Small intestine (tissue), 7 donors: ENCODE results near the gene DYNLRB2. TPM values are rescaled to one million over a fixed set of nuclear protein-coding genes. Genes with fewer than 3 reads are reported as not detected.

ENCODE experiments used
- DNase-seq, 2 donors: peaks; one replicate each; pipeline versions ENCODE4 v3.0.0 to v3.0.0-alpha.2; 2013
- FAIRE-seq: peaks from 2 replicates; lab custom pipeline; 2012; peaks lifted over from hg19 to GRCh38; lab: Jason Lieb, UNC
- H3K27ac ChIP-seq, 3 donors: one replicate each; pipeline ENCODE4 v1.5.1; 2013; ENCODE audit warnings: low read length in 2 of 3, mild to moderate bottlenecking in 2 of 3, control low read depth in 1 of 3, inconsistent platforms in 1 of 3, low read depth in 1 of 3, moderate library complexity in 1 of 3
- H3K27me3 ChIP-seq, 3 donors: one replicate each; pipeline ENCODE4 v1.6.1; 2013; ENCODE audit warnings: low read length in 3 of 3, inconsistent platforms in 1 of 3; ENCODE audit not compliant: control insufficient read depth in 3 of 3, insufficient read depth in 3 of 3
- H3K36me3 ChIP-seq, 3 donors: one replicate each; pipeline ENCODE4 v1.6.1; 2013; ENCODE audit warnings: low read length in 3 of 3, inconsistent platforms in 1 of 3, low read depth in 1 of 3, mild to moderate bottlenecking in 1 of 3, moderate library complexity in 1 of 3; ENCODE audit not compliant: control insufficient read depth in 3 of 3, insufficient read depth in 2 of 3
- H3K4me1 ChIP-seq, 3 donors: one replicate each; pipeline ENCODE4 v1.6.1; 2013; ENCODE audit warnings: low read length in 2 of 3, inconsistent platforms in 1 of 3, low read depth in 1 of 3, mild to moderate bottlenecking in 1 of 3, moderate library complexity in 1 of 3; ENCODE audit not compliant: control insufficient read depth in 3 of 3, insufficient read depth in 2 of 3
- H3K4me3 ChIP-seq, 3 donors: one replicate each; pipeline ENCODE4 v1.5.1; 2013; ENCODE audit warnings: low read length in 3 of 3, control low read depth in 1 of 3, inconsistent platforms in 1 of 3, low read depth in 1 of 3, mild to moderate bottlenecking in 1 of 3, moderate library complexity in 1 of 3
- H3K9me3 ChIP-seq, 2 donors: one replicate each; pipeline ENCODE4 v1.6.1; 2013; ENCODE audit warnings: low read depth in 1 of 2, low read length in 1 of 2; ENCODE audit not compliant: control insufficient read depth in 2 of 2, insufficient read depth in 1 of 2
- WGBS, 3 donors: extraction: QIAGEN DNeasy Blood & Tissue Kit; methylation state at CpG; one replicate each; pipeline ENCODE4 v1.1.7; 2013; 5-methylcytosine and 5-hydroxymethylcytosine counted together
- polyA plus RNA-seq, 4 donors: library from polyadenylated mRNA; stranded (reverse) in 3 of 4; unstranded in 1 of 4; fragments of 200-250 nt in 3 of 4; fragments of 120-200 nt in 1 of 4; gene quantifications; one replicate each; pipeline versions ENCODE4 v1.2.1 to v1.2.3, GENCODE V29; 2013
- donor health status: healthy with polysubstance abuse.
- donor health status: control.
- donor health status: control.
- donor health status: Bipolar disorder and iron deficiency.
- donor health status: healthy.

The DYNLRB2 gene
- polyA plus RNA-seq, 4 donors = 0.75 to 1.1 TPM; not detected in 2

- no peak overlapping the region for H3K4me3 ChIP-seq
- H3K9me3 ChIP-seq = no peaks in the 10 kb centered on the region
- 94 to 97% (median 97%) methylated on average over 5 of the region's 5 CpGs for WGBS, 3 donors
- H3K36me3 ChIP-seq = no peaks in the 10 kb centered on the region
- H3K4me1 ChIP-seq = no peaks in the 10 kb centered on the region
- H3K27ac ChIP-seq = no peak overlapping the region
- H3K27me3 ChIP-seq = no peaks in the 10 kb centered on the region
- DNase-seq = no peak
- no peak for FAIRE-seq
These were observed 25.4 kb upstream of the DYNLRB2 start for GRCh38 chr16:80515374-80515773.

DNA sequence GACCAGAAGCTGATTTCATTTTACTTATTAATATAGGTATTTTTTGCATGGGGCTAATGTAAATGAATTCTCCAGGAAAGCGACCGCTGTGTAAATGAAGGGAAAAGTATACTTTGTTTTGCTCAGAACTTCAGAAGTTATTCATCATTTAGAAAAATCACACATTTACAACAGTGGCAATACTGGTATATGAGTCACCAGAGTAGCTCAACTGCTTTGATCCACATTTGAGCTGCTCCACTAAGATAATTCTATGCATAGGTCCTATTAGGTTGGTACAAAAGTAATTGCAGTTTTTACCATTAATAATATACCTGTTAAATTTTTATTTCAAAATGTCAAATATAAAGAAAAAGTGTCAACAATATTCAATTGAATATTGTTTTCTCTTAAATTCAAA, 22.9 kb upstream of the DYNLRB2 start:
- H3K9me3 ChIP-seq = no peaks in the 10 kb centered on the region
- no peaks in the 10 kb centered on the region for H3K4me1 ChIP-seq
- WGBS, 3 donors = 84 to 96% (median 84%) methylated on average over 2 of the region's 2 CpGs
- H3K27me3 ChIP-seq = peaks cover 0 to 2% (median 0%) of the 10 kb centered on the region in 3 donors
- H3K36me3 ChIP-seq = no peaks in the 10 kb centered on the region
- no peak overlapping the region for H3K4me3 ChIP-seq
- DNase-seq = no peak
- FAIRE-seq = no peak
- H3K27ac ChIP-seq = no peak overlapping the region

GRCh38 chr16:80518436-80518835, 22.4 kb upstream of the DYNLRB2 start:
- Histone ChIP-seq H3K4me3 (no peak overlapping the region), H3K27me3 (peaks cover 0 to 2% (median 0%) of the 10 kb centered on the region in 3 donors), H3K27ac (no peak overlapping the region), H3K9me3 (no peaks in the 10 kb centered on the region), H3K4me1 (no peaks in the 10 kb centered on the region), H3K36me3 (no peaks in the 10 kb centered on the region)
- 37 to 48% (median 40%) methylated on average over 7 of the region's 7 CpGs for WGBS, 3 donors
- FAIRE-seq (no peak), DNase-seq (no peak)

DNA sequence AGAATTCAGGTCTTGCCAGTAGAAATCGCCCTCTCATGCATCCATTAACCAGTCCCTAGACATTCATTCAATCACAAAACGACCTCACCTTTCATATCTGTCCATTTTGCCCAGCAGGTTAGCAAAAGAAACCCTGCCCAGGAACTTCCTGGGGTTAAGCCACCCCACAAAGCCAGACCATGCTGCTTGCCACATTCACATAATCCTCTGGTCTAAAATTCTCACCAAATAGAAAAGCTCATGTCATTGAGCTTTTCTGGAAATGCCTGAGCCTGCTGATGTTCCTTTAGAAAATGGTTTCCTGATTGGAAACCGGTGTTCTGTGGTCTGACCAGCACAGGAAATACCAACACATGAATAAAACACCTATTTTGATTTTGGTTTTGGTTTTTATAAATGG, 21.6 kb upstream of the DYNLRB2 start:
- no peak overlapping the region for H3K27ac ChIP-seq
- FAIRE-seq = no peak

GRCh38 chr16:80525420-80525819, 15.4 kb upstream of the DYNLRB2 start:
- Histone ChIP-seq H3K4me1 (peaks cover 0 to 6% (median 0%) of the 10 kb centered on the region in 3 donors), H3K4me3 (no peak overlapping the region), H3K27ac (no peak overlapping the region), H3K36me3 (no peaks in the 10 kb centered on the region), H3K27me3 (peaks cover 0 to 2% (median 0%) of the 10 kb centered on the region in 3 donors), H3K9me3 (no peaks in the 10 kb centered on the region)
- FAIRE-seq (no peak), DNase-seq (peak; percentile 8 to 29)
- WGBS, 3 donors = 35 to 74% (median 47%) methylated on average over 4 of the region's 4 CpGs

More for the DNA sequence above, 21.6 kb upstream of the DYNLRB2 start:
- WGBS, 3 donors = 60 to 64% (median 62%) methylated on average over 3 of the region's 3 CpGs
- no peak overlapping the region for H3K4me3 ChIP-seq
- no peak for DNase-seq
- H3K27me3 ChIP-seq = peaks cover 0 to 2% (median 0%) of the 10 kb centered on the region in 3 donors
- no peaks in the 10 kb centered on the region for H3K9me3 ChIP-seq
- no peaks in the 10 kb centered on the region for H3K36me3 ChIP-seq
- H3K4me1 ChIP-seq = no peaks in the 10 kb centered on the region

DNA sequence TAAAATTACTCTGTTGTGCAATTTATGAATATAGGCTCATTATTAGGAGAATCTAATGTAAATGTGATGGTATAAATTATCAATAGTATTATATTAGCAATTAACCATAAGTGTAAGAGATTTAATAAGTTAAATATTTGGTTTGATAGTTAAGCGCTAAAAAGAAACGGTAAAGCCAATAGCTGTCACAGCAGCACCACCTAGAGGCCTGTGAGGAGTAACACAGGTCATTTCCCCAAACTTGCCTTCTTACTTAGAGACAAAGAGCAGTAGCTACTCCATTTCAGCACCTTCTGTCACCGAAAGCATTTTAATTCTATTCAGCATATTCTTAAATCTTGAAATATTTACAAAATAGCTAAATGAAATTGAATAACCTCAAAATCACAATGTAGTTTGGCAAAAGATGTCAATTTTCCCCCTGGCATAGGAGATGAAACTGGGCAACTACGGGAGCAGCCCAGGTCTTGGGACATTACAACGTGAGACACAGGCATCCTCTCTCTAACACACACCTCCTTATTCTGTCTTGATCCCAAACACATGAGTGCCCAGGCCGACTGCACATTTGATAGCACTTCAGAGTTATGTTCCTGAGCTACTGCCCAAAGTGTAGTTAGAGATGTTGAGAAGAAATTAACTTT, 14.3 kb upstream of the DYNLRB2 start:
- Histone ChIP-seq H3K27ac (no peak overlapping the region), H3K27me3 (peaks cover 0 to 2% (median 0%) of the 10 kb centered on the region in 3 donors), H3K36me3 (no peaks in the 10 kb centered on the region), H3K9me3 (no peaks in the 10 kb centered on the region), H3K4me1 (peaks cover 0 to 6% (median 0%) of the 10 kb centered on the region in 3 donors), H3K4me3 (no peak overlapping the region)
- peak; percentile 76 for DNase-seq
- 25 to 29% (median 29%) methylated on average over 6 of the region's 6 CpGs for WGBS, 3 donors
- no peak for FAIRE-seq

GRCh38 chr16:80527297-80527696, 13.5 kb upstream of the DYNLRB2 start:
- DNase-seq (peak; percentile 35 to 45), FAIRE-seq (no peak)
- Histone ChIP-seq H3K9me3 (no peaks in the 10 kb centered on the region), H3K36me3 (no peaks in the 10 kb centered on the region), H3K4me3 (no peak overlapping the region), H3K27ac (no peak overlapping the region), H3K4me1 (peaks cover 0 to 6% (median 0%) of the 10 kb centered on the region in 3 donors), H3K27me3 (no peaks in the 10 kb centered on the region)
- 54 to 62% (median 60%) methylated on average over 5 of the region's 5 CpGs for WGBS, 3 donors

GRCh38 chr16:80530479-80530878, 10.3 kb upstream of the DYNLRB2 start:
- peaks cover 0 to 2% (median 0%) of the 10 kb centered on the region in 3 donors for H3K4me1 ChIP-seq
- H3K9me3 ChIP-seq = no peaks in the 10 kb centered on the region
- DNase-seq (no peak), FAIRE-seq (no peak)
- 82 to 84% (median 84%) methylated on average over 4 of the region's 4 CpGs for WGBS, 3 donors
- H3K4me3 ChIP-seq = no peak overlapping the region
- H3K36me3 ChIP-seq = no peaks in the 10 kb centered on the region
- H3K27me3 ChIP-seq = no peaks in the 10 kb centered on the region
- H3K27ac ChIP-seq = no peak overlapping the region

GRCh38 chr16:80536238-80536637, 4.6 kb upstream of the DYNLRB2 start:
- FAIRE-seq (no peak), DNase-seq (no peak)
- WGBS, 3 donors = 51 to 64% (median 64%) methylated on average over 2 of the region's 2 CpGs
- Histone ChIP-seq H3K4me1 (no peaks in the 10 kb centered on the region), H3K36me3 (no peaks in the 10 kb centered on the region), H3K4me3 (no peak overlapping the region), H3K27me3 (no peaks in the 10 kb centered on the region), H3K27ac (no peak overlapping the region), H3K9me3 (no peaks in the 10 kb centered on the region)
